Testis (tissue), 2 donors: ENCODE results near the gene MAEA.

Source experiments
- CTCF ChIP-seq, 3 experiments: fragments of 450-650 bp in 2 of 3; fragments of 200-600 bp in 1 of 3; sonication (generic) in 1 of 3; IDR thresholded peaks; one replicate each; pipeline ENCODE4 v1.5.1; 2016 to 2019; ENCODE audit warnings: antibody characterized with exemption in 3 of 3, mild to moderate bottlenecking in 2 of 3, moderate library complexity in 1 of 3
- POLR2A ChIP-seq: fragments of 450-650 bp; IDR thresholded peaks from one replicate; pipeline ENCODE4 v1.6.1; 2017; ENCODE audit warnings: antibody characterized with exemption, mild to moderate bottlenecking, moderate library complexity

GRCh38 chr4:1318488-1319213 lies 29.0 kb downstream of the MAEA start:
- TF ChIP-seq CTCF (IDR thresholded peaks at IDR 0.05) (peak in 2 of 3 experiments; percentile 5 to 10), POLR2A (no peak)
